Amniotic stem cell (primary cell): ENCODE data around the gene NCS1.
"Not testable (repeated sequence)": the region's sequence is repeated elsewhere in the genome, so short reads cannot be mapped to it uniquely, and the experiment has no call there.

Experiments
- DNase-seq: peaks from one replicate; lab custom pipeline; 2025; lab: John Stamatoyannopoulos, UW

The NCS1 gene

GRCh38 chr9:130264414-130265350 is 92.5 kb downstream of the NCS1 start:
- no peak for DNase-seq

DNA sequence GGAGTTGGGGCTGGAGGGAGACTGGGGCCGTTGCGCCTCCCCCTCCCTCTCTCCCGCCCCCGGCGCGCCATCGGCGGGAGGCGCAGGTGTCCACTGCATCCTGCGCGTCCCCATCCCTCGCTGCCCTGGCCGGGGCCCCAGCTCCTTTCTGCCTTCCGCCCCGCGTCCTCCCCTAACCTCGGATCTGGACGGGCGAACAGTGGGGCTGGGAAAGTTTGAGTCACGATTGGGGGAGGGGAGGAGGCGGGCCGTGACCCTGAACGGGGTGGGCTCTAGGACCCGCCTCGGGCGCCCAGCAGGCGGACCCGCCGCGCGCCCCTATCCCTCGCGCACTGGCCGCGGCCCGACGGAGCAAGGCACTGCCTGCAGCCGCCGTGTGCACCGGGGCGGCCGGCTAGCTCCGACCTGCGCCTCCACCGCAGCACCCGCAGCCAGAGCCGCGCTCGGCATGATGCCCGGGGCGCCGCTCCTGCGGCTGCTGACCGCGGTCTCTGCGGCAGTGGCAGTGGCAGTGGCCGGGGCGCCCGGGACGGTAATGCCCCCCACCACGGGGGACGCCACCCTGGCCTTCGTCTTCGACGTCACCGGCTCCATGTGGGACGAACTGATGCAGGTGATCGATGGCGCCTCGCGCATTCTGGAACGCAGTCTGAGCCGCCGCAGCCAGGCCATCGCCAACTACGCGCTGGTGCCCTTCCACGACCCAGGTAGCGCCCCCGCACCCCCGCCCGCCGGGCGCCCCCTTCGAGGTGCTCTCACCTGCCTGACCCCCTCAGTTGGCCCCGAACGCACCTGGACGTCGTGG is 93.4 kb downstream of the NCS1 start, which contains the start of gene HMCN2:
Gene HMCN2 (plus strand): TSS at position 330 of the 805 bp plus-strand sequence. CDS start 119 bp downstream, at position 449.
- no peak for DNase-seq

DNA sequence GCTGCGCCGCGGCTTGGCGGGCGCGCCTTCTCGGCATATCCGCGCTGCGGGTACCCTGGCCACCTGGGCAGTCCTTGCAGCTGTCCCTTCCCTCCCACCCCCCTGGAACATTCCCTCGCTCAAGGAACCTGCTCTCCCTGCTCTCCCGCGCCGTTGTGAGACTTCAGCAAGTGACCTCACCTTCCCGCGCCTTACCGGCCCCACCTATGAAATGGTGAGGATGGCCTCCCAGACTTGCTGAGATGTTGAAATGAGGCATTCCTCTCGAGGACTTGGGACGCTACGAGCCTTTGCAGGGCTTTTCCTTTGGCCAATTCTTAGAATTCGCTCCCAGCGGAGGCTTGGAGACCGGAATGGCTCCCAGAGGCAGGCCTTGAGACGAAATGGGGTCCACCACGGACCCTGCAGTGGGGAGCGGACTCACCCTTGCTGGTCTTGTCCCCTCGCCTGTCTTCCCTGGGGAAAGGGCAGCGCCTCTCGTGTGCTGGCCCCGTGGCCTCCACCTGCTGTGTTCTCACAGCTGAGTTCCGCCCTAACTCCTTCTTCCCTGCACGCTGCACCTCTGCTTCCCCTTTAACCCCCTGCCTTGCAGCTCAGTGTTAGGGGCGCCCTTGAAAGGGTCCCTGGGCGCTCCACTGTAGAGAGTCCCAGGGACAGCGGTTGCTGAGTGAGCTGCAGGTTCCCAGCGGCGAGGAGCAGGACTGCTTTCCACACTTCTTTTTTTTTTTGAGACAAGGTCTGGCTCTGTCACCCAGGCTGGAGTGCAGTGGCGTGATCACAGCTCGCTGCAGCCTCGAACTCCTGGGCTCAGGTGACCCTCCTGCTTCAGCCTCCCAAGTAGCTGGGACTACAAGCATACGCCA is 94.3 kb downstream of the NCS1 start:
- DNase-seq, result no peak

DNA sequence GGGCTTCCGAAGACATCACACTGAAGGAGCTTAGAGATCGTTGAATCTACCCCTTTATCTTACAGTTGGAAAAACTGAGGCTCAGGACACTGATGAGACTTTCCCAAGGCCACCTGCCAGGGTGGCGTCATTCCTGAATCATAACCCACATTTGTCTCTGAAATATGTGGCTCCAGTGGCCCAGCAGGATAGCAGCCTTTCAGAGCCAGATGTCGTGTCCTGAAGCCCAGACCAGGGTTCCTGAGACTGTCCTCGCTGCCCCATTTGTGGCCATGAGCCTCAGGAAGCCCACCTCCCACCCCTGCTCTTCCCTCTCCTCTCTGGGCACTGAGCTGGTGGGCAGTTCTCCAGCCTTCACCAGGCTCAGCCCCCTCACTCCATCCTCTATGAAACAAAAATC is 95.7 kb downstream of the NCS1 start:
- DNase-seq, result no peak

DNA sequence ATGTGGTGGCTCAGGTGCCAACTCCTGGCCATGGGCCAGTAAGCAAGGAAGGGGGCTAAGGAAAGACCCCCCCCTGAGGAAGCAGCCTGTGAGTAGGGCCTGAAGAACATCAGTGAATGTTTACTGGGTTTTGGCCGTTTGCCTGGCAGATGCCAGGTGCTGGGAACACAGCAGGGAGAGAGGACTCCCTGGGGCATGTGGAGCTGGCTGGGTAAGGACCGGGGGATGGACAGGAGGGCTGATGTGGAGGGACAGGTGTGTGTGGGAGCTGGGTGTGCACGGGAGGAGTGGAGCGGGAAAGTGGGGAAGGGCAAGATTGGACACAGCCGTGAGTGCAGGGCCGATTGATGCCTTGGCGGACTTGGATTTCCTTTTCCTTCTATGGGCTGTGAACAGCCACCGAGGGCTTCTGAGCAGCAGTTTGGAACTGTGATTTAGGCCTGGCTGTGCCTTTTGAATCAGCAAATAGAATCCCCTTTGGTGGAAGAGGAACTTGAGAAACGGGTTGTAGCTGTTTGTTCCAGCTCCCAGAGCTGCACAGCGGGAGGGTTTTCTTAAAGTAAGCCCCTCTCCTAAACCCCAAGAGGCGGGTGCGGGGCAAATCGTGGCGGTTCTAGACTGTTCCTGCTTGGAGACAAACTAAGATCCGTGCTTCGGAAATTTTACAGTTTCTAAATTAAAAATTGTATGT is 96.5 kb downstream of the NCS1 start:
- no peak for DNase-seq

GRCh38 chr9:130271473-130271872 is 99.3 kb downstream of the NCS1 start:
- no peak for DNase-seq

GRCh38 chr9:130275156-130275555 is 103.0 kb downstream of the NCS1 start:
- DNase-seq, result no peak

GRCh38 chr9:130276121-130276520 is 103.9 kb downstream of the NCS1 start:
- no peak for DNase-seq

- DNase-seq, result no peak
Observed at GRCh38 chr9:130276955-130277354, 104.8 kb downstream of the NCS1 start.

DNA sequence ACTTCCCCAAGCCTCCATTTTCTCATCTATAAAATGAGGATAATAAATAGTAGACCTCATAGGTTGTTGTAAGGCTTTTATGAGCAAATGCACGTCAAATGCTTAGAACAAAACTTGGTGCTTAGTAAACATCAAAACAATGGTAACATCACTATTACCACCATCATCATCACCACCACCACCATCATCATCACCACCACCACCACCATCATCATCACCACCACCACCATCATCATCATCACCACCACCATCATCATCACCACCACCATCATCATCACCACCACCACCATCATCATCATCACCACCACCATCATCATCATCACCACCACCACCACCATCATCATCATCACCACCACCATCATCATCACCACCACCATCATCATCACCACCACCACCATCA is 105.3 kb downstream of the NCS1 start:
- not testable (repeated sequence) for DNase-seq

- no peak for DNase-seq
Observed at GRCh38 chr9:130283539-130284248, 111.5 kb downstream of the NCS1 start.

DNA sequence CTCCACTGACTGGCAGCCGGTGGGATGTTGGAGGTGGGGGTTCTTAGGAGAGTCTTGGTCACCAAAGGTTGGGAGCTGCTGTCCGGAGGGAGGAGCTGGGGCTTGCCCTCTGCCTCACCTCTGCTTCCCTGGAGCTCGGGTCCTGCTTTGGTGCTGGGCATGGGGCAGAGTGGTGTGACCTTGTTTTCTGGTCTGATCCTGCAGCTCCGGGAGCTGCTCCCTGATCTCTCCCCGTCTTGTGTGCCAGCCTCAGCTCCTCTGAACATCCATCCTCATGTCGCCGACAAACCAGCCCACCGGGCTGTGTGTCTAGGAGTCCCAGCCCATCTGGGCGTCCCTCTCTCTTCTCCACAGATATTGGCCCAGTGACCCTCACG is 112.0 kb downstream of the NCS1 start:
- DNase-seq, result no peak

GRCh38 chr9:130284690-130285089 is 112.5 kb downstream of the NCS1 start:
- DNase-seq, result no peak

DNA sequence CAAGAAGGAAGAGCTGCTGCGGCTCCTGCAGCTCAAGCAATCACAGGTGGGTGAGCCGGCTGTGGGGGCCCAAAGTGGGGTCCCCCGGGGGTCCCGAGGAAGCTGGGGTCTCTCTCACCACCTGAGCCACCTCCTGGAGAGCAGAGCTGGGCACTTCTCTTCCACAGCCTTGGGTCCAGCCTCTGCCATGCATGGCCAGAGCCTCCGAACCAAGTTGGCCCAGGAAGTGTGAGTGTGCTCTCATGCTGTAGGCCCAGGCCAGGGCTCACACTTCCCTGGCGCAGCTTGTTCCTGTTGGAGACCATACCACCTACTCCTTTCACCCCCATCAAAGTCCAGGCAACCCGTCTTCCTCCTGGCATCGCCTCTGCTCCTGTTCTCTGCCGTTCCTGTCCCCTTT is 113.1 kb downstream of the NCS1 start:
- no peak for DNase-seq

GRCh38 chr9:130286072-130286770 is 114.0 kb downstream of the NCS1 start:
- no peak for DNase-seq
